ENCODE results near the gene SLCO2B1.
A peak's percentile ranks its signal among the peaks of the same experiment; 100 is the strongest.

The SLCO2B1 gene

DNA sequence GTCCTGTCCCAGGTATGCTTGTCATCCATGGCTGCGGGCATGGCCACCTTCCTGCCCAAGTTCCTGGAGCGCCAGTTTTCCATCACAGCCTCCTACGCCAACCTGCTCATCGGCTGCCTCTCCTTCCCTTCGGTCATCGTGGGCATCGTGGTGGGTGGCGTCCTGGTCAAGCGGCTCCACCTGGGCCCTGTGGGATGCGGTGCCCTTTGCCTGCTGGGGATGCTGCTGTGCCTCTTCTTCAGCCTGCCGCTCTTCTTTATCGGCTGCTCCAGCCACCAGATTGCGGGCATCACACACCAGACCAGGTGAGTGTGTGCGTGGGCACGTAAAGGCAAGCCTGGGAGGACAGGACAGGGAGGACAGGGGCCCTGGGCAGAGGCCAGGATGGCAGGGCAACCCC is 42.4 kb downstream of the SLCO2B1 start:
- DNase-seq (ENCODE audit: low read depth, low spot score): no peak

DNA sequence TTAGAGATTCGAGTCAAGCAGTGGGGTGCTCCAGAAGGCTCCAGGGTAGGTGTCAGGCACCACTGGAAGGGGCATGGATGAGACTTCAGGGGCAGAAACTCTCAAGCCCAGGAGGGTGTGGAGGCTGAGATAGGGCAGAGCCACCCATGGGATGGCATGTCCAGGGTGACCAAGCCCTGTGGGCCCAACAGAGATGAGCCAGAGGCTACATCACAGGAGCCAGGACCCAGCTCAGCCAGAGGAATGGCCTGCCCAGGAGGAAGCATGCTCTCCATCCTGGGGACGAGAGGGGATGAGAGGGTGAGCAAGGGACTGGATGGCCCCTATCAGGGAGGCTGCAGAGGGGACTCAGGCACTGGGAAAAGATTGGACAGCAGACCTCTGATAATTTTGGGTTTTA is 42.8 kb downstream of the SLCO2B1 start:
- DNase-seq (ENCODE audit: low read depth, low spot score): no peak

DNA sequence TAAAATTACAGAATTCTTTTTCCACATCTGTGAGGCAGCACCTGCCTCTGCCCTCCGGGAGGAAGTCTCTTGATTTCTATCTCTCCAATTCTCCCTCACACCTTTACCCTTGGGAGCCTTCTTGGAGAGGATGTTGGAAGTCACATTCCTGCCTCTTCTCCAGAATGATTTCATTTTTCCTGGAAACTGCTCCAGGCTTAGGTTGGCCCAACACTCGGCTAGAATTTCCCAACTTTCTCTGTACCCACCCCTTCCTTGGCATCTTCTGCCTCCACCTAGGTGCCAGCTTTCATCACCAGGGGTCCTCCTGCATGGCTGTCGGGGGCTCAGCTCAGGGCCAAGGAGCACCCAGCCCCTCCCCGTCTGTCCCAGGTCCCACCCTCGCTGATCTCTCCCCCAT is 43.2 kb downstream of the SLCO2B1 start:
- DNase-seq (ENCODE audit: low read depth, low spot score): no peak

DNA sequence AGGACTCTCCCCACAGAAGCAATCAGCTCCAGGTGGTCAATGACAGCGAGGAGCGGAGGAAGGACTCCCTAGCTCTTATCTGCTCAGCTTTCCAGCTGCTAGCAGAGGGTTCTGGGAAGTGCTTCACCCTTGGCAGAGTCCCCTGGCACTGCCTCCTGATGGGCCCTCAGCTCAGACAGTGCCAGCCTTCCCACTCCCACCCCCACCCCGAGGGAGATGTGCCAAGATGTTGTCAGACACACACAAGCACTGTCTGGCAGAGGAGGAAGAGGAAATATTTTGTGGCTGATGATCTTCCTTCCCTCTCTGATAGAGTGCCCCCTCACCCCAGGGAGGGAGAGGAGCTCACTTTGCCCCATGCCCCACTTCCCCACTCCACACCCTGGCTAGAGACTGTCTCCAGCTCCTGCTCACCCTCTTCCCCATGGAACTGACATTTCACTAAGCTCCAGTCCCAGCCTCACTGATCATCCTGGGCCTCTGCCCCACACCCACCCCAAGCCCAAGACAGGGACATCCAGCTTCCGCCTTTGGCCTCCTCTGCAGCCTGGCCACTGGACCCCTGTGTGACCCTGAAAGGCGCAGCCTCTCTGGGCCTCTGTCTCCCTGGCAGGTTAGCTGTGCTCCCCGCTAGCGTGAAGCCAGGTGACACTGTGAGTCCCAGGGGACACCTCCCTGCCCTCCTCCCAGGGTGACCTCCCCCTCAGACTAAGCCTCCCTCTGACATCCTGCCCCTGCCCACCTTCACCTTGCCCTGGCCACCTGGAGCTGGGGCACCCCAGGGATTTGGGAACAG is 44.5 kb downstream of the SLCO2B1 start:
- no peak for DNase-seq (ENCODE audit: low read depth, low spot score)

DNA sequence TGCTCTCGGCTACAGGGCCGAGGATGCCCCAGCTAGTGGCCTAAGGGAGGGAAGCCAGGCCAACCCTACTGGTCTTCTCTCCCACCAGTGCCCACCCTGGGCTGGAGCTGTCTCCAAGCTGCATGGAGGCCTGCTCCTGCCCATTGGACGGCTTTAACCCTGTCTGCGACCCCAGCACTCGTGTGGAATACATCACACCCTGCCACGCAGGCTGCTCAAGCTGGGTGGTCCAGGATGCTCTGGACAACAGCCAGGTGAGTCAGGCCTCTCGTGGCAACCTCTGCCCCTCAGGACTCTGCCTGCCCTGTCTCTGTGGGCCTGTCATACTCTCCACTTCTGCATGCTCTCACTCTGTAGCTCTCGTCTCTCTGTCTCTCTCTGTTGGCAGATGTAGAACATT is 45.5 kb downstream of the SLCO2B1 start:
- no peak for DNase-seq (ENCODE audit: low read depth, low spot score)

DNA sequence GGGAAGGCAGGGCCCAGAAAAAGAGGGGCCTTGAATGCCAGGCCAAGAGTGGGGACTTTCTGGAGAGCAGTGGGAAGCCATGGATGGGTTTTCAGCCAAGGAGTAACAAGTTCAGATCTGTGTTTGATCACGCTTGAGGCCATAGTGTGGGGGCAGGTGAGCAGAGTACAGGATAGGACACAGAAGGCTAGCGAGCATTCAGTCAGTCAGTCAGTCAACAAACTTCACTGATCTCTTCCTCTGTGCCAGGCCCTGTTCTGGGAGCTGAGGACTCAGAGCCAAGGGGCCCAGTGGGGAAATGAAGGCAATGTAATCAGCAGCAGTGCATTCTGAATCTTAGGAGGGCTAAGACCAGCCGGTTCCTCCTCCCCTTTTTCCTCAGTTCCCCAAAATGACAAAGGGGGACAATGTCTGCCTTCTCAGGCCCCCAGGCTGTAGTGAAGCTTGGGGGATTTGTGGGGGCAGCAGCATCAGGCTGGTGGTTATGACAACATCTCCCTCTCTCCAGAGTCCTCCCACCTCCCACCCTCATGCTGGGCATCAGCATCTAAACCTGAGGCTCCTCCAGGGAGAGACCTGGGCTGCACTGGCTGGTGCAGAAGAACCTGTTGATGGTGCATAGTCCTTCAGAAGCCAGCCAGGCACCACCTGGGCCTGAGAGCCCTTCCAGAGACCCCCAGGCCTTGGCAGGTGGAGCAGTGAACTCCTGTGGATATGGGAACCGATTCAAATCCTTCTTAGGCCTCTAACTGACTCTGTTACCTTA is 46.8 kb downstream of the SLCO2B1 start:
- DNase-seq (ENCODE audit: low read depth, low spot score): no peak

DNA sequence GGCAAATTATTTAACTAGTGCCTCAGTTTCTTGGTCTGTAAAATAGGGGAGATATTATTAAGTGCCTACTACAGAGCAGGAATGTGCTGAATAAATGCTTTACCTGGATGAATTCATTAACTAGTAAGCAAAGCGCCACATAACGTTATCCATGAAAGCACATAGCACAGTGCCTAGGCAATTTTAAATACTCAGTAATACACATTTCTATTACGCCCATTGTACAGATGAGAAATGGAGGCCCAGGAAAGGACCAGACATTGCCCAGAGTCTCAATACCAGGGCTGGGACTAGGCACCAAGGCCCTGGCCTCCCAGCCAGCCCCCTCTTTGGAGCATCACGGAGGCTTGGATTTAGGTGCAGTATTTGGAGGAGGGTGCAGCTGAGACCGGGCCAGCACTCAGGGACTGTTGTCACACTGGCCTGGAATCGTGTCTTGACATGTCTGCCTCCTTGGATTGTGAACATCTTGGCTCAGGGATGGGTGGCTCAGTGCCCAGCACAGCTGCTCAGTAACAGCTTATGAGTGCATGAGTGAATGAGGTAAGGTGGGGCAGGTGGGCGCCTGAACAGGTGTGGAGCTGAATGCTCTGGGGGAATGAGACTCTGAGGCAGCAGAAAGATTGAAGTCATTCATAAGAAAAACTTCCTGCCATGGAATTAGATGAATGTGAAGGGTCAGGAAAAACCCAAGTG is 47.5 kb downstream of the SLCO2B1 start:
- DNase-seq (ENCODE audit: low read depth, low spot score): peak; percentile 7

DNA sequence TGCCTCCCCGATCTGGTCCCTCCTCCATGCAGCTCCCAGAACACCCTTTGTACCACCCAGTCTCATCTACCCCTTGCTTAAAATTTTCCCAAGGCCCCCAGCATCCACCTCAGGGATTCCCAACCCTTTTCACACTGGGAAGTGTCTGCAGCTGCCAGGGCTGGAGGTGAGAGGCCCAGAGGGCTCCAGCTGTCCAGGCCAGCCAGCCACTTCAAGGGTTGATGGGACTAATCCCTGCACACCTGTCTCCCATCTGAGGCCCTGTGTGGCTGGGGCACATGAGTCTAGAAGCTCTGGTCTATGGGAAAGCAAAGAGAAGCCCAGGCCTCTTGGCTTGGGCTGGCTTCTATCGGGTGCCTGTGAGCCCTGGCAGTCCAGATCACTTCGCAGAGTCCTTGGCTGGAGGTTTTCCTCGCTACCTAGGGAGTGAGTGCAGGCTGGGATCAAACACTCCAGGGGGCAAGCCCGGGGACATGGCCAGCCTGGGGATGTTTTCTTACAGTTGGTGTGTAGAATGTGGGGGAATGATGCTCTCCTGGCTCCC is 48.6 kb downstream of the SLCO2B1 start:
- no peak for DNase-seq (ENCODE audit: low read depth, low spot score)

DNA sequence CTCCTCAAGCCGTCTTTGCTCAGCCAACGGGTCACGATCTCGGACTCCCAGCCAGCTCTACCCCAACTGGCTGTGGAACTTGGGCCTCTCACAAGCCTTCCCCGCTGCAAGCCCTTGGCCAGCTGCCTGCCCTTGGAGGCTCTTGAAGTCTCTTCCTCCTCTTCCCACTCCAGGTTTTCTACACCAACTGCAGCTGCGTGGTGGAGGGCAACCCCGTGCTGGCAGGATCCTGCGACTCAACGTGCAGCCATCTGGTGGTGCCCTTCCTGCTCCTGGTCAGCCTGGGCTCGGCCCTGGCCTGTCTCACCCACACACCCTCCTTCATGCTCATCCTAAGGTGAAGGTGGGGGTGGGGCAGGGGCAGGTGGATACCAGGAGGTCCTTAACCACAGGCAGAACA is 49.1 kb downstream of the SLCO2B1 start:
- DNase-seq (ENCODE audit: low read depth, low spot score): no peak

DNA sequence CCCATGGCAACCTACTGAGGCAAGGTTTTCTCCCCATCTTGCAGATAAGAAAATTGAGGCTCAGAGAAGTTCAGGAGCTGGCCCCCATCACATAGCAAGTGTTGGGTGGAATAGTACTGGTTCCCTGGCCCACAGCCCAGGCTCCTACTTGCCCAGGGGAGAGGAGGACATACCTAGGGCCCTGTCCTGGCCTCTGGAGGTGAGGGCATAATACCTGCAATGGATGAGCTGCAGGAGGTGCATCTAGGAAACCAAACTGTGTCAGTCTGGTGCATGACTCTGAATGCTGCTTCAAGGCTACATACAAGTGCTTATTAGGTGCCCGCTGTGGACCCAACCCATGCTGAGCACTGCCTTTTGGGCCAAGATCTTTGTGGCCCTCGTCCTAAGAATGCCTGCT is 49.6 kb downstream of the SLCO2B1 start:
- DNase-seq (ENCODE audit: low read depth, low spot score): no peak

DNA sequence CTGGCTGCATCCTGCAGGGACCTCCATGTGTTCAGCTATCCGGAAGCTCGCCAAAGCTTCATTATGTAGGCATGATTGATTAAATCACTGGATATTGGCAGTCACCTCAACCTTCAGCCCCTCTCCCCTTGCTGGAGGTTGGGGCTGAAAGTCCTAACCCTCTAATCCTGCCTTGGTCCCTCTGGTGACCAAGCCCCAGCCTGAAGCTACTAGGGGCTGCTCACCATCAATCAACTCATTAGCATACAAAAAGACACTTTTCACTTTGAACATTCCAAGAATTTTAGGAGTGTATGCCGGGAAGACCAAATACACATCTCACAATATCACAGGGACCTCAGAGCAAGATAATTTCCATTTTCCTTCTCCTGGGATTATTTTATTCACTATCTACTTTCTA is 50.9 kb downstream of the SLCO2B1 start:
- DNase-seq (ENCODE audit: low read depth, low spot score): no peak

DNA sequence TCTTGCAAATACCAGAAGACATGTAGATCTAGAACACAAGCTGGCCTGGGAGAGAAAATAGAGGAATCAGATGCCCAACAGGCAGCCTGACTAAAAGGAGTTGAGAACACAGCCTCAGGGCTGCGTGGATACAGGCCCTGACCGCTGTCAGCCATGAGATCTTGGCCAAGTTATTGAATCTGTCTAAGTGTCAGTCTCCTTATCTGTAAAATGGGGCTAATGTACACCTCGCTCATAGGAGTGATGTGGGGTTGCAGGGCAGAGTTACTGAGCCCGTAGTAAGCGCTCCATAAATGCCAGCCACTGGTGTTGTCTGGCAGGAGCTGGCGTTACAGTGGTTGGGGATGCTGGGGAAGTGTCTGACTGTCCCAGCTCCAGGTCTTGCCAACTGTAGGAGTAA is 51.3 kb downstream of the SLCO2B1 start:
- no peak for DNase-seq (ENCODE audit: low read depth, low spot score)

DNA sequence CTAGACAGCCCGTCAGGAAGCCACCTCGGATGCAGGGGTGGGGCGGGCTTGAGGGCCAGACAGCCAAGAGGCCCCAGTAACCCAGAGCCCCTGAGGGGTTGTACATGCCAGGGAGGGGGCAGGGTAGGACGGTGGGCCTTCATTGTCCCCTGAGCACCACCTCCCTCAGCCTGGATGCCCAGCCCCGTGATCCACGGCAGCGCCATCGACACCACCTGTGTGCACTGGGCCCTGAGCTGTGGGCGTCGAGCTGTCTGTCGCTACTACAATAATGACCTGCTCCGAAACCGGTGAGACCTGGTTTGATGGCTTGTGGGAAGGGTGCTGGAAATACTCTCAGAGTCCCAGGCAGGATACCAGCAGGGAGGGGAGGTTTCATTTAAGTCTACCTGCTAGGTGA is 52.2 kb downstream of the SLCO2B1 start:
- DNase-seq (ENCODE audit: low read depth, low spot score): no peak

DNA sequence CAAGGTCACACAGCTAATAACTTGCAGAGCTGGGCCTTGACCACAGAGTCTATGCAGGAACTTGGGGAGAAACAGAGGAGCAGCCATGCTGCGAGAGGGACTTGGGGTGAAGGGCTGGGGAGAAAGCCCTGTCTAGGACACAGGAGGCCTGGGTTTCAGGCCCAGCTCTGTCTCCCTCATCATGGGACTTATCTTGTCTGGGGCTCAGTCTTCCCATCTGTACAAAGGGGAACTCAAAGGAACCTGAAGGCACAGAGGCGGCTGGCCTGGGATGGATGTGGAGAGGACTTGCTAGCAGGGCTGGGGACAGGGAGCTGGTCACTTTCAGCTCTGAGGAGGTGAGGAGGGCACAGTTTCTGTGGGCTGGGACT is 52.7 kb downstream of the SLCO2B1 start:
- DNase-seq (ENCODE audit: low read depth, low spot score): no peak

DNA sequence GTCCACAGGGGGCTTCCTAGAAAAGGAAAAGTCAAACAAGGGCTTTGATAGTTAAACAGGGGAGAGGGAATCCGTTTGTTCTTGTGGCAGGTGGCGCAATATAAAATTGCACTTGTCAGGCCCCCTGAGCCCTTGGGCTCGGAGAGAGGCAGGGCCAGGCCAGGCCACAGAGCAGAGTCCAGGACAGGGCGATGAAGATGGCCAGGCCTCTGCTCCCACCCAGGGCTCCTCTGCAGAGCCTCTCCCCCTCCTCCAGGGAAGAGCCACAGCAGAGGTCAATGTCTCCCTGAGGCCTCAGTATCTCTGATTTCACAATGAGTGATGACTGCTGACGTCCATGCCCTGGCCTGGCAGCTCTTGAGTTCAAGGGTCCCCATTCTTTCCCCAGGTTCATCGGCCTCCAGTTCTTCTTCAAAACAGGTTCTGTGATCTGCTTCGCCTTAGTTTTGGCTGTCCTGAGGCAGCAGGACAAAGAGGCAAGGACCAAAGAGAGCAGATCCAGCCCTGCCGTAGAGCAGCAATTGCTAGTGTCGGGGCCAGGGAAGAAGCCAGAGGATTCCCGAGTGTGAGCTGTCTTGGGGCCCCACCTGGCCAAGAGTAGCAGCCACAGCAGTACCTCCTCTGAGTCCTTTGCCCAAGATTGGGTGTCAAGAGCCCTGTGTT is 53.2 kb downstream of the SLCO2B1 start:
- DNase-seq (ENCODE audit: low read depth, low spot score): no peak

DNA sequence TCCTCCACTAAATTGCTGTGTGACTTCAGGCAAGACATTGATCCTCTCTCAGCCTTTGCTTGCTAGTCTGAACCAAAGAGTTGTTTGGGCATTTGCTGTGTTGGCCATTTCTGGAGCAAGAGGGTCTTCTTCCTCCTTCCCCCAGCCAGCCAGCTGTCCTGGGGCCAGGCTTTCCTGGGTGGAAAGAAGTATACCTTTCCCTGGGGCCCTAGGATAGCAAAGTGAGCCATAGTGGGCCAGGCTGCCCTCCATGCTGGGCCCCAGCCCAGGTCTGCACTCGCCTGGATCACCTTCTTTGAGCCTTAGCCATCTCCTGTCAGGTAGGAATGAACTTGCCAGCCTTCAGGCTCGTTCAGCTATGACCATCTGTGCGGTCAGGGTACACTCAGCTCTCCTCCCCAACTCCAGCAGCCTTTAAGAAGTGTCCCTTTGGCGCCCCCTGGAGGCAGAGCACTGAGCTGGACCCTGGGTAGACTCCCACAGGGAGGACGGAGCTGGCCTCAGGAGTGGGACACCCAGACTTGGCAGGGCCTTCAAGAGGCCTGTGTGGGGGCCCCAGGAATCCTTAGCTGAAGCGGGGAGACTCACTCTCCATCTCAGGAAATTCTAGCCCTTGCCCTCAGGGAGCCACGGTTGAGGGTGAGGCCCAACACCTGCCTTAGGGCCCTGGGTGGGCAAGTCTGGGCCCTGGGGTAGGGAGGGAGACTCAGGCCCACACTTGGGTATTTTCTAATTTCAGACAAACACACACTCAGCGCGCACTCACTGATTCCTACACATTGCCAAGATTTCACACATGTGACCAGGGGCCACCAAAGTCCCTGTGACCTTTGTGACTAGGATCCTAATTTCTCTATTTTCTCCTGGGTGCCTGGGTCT is 54.0 kb downstream of the SLCO2B1 start:
- DNase-seq (ENCODE audit: low read depth, low spot score): peak; percentile 21

DNA sequence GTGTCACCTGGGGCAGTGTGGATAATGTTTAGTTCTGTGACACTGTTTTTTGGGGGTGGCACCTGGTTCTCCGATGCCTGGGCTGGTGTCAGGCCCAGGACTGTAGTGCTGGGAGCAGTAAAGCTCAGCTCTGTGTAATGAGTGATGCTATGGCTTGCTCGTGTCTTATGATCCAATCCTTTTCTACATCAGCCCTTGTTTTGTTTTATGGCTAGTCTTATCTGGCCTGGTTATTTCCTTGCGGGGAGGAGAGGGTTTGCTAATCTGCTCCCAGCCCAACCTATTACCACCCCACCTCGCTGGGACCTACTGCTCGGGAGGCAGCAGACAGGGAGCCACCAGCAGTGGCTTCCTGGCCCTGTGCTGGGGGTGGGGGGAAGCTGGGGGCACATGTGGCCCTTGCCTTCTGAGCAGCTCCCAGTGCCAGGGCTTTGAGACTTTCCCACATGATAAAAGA is 54.7 kb downstream of the SLCO2B1 start:
- no peak for DNase-seq (ENCODE audit: low read depth, low spot score)

DNA sequence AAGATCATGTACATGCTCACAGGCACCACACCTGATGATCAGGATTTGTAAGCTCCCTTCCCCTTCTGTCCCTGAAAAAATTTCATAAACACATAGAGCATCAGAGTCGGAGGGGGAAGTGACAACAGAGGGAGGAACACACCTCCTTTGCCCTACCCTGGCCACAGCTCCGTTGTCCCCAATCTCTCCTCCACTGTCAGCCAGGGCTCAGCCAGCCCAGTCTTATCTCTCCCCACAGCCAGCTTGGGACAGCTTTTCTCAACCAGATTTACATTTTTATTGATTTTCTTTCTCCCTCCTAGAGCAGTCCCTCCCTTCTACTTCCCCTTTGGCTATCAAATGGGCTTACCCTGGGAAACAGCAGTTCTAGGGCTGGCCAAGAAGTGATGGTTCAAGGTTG is 57.5 kb downstream of the SLCO2B1 start:
- no peak for DNase-seq (ENCODE audit: low read depth, low spot score)

DNA sequence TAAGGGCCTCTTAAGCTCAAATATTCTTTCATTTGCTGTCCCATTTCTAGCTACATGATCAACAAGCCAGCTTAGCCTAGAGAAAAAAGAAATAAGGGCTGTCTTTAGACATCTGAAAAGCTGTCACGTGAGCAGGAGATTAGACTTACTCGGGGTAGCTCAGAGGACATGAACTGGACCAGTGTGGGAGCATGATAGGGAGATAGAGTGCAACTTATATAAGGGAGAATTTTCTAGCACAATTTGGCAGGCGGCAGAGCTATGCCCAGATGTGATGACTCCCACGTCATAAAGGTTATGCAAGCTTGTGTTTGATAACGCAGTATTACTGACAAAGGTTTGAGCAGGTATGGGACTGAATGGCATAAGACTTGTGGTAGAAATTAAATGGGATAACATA is 61.5 kb downstream of the SLCO2B1 start:
- DNase-seq (ENCODE audit: low read depth, low spot score): no peak

DNA sequence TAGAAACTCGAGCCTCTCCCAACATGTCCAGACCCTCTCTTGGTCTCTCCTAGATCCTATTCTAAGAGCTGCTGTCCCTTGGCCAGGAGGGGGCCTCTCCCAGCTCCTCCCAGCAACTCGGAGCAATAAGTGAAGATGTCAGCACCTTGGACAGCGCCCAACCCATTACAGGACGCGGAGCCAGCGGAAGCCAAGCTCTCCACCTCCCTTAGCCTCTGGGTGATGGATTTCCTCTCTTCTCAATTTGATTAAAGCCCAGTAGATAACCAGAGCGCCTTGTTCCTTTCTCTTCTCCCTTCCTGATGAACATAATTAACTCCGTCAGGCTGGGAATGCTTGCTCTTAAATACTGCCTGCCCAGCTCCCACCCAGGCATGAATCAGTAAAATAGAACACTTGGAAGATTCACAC is 63.5 kb downstream of the SLCO2B1 start:
- peak; percentile 38 for DNase-seq (ENCODE audit: low read depth, low spot score)

DNA sequence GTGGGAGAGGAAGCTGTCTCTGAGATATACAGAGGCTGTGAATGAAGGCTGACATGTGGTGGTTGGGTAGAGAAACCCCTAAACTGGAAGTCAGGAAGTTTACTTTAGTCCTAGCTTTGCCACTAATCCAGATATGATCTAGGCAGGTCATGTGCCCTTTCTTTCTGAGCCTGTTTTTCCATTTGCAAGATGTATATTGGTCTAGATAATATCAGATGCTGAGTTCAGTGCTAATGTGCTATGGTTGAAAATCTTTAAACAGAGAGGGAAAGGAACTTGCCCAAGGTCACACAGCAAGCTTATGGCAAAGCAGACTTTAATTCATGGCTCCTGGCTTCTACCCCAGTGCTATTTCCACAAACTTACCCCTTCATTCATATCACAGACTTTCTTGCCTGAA is 63.9 kb downstream of the SLCO2B1 start:
- no peak for DNase-seq (ENCODE audit: low read depth, low spot score)

All from brain pericyte (primary cell).